ENCODE results near the gene KCNK15. TPM values are rescaled to one million over a fixed set of nuclear protein-coding genes. Genes with fewer than 3 reads are reported as not detected.

KCNK15 gene
- total RNA-seq, 1 experiment from 2014 or later = 0.33 TPM

- H3K14ac ChIP-seq (ENCODE audit: insufficient read depth, low read length) = no peak overlapping the region
- no peak overlapping the region for H2BK12ac ChIP-seq (ENCODE audit: insufficient read length, low read depth, low read length)
- no peak overlapping the region for H4K91ac ChIP-seq (ENCODE audit: insufficient read length, low read depth, low read length)
- WGBS (ENCODE audit: extremely low coverage, insufficient read length, low lambda C conversion rate) = no CpG with 5 or more reads among the region's 3 CpGs
- Mint-ChIP-seq H3K27me3 (ENCODE audit: low read depth) (peaks cover 59% of the 10 kb centered on the region), H3K4me3 (no peak overlapping the region), H3K36me3 (ENCODE audit: insufficient read depth in 1 of 3, low read depth in 3 of 3) (no peaks in the 10 kb centered on the region), H3K27ac (peak overlapping the region in 1 of 3 experiments; percentile 83; a peak in 2 of 7 replicates), H3K9me3 (no peaks in the 10 kb centered on the region; a peak in 1 of 5 replicates), H3K4me1 (peaks cover 17 to 34% of the 10 kb centered on the region in 2 experiments)
- H3K4me1 ChIP-seq (ENCODE audit: insufficient read depth, low read length) = no peaks in the 10 kb centered on the region
- H2BK5ac ChIP-seq (ENCODE audit: insufficient read length, low read length) = no peak overlapping the region
- no peak overlapping the region for H3K27ac ChIP-seq (ENCODE audit: insufficient read length, low read depth, low read length)
- H3K79me2 ChIP-seq (ENCODE audit: insufficient read depth, low read length) = no peaks in the 10 kb centered on the region
- H4K20me1 ChIP-seq (ENCODE audit: control insufficient read depth, insufficient read depth, insufficient read length) = no peaks in the 10 kb centered on the region
- H3K27me3 ChIP-seq (ENCODE audit: insufficient read depth, low read length) = peaks cover 7% of the 10 kb centered on the region; the same call in 1 of the 2 replicates
- H2AFZ ChIP-seq (ENCODE audit: low read length) = no peak overlapping the region
- H2AK5ac ChIP-seq (ENCODE audit: insufficient read length, low read length) = no peak overlapping the region
- H2BK20ac ChIP-seq (ENCODE audit: low read depth, low read length, poor library complexity, severe bottlenecking) = no peak overlapping the region
- H3K79me1 ChIP-seq (ENCODE audit: insufficient read depth, low read depth, low read length, poor library complexity, severe bottlenecking) = no peaks in the 10 kb centered on the region
- H3K4ac ChIP-seq (ENCODE audit: low read depth, low read length) = no peak overlapping the region
- H4K8ac ChIP-seq (replicated peaks; ENCODE audit: insufficient read length, low read depth, low read length) = no peak overlapping the region
- peaks cover 8% of the 10 kb centered on the region for H3K23me2 ChIP-seq (ENCODE audit: insufficient read length, low read depth, low read length, poor library complexity, severe bottlenecking)
- H3K56ac ChIP-seq (ENCODE audit: insufficient read length, low read depth, low read length) = no peak overlapping the region
- no peak overlapping the region for H2BK15ac ChIP-seq (ENCODE audit: low read depth, low read length)
- no peak overlapping the region for H3K4me2 ChIP-seq (ENCODE audit: insufficient read depth, insufficient read length, low read length)
- TF ChIP-seq CTCF (conservative IDR thresholded peaks at IDR 0.05) = no peak
- no peak overlapping the region for H4K5ac ChIP-seq (ENCODE audit: insufficient read length, low read depth, low read length)
- no peak overlapping the region for H3T11ph ChIP-seq (ENCODE audit: low read length)
- H2BK120ac ChIP-seq (ENCODE audit: low read depth, low read length, poor library complexity, severe bottlenecking) = no peak overlapping the region
- H3K9me3 ChIP-seq (ENCODE audit: control insufficient read depth, low read depth, low read length) = no peaks in the 10 kb centered on the region
- H3K9ac ChIP-seq (ENCODE audit: extremely low read depth, insufficient read length, low read length) = no peak overlapping the region
- no peak for DNase-seq
- no peak overlapping the region for H3K23ac ChIP-seq (ENCODE audit: insufficient read length, low read depth, low read length)
- H3K18ac ChIP-seq (ENCODE audit: insufficient read length, low read depth, low read length) = no peak overlapping the region
Measured at GRCh38 chr20:44748005-44748370, 2.3 kb downstream of the KCNK15 start.
